IMR-90 (cell line): ENCODE data around the gene CCNL2. TPM values are rescaled to one million over a fixed set of nuclear protein-coding genes. Genes with fewer than 3 reads are reported as not detected.
A peak's percentile ranks its signal among the peaks of the same experiment; 100 is the strongest.

Source experiments
- BHLHE40 ChIP-seq: fragments of 150-350 bp; IDR thresholded peaks from 2 replicates; pipeline ENCODE4 v1.6.1; 2016; ENCODE audit warnings: mild to moderate bottlenecking, low read depth, low read length
- POLR2A ChIP-seq: IDR thresholded peaks from 2 replicates; pipeline ENCODE4 v1.6.1; 2012; ENCODE audit warnings: mild to moderate bottlenecking, low read depth, low read length
- polyA plus RNA-seq, 3 experiments: library from polyadenylated mRNA; depleted of rRNA; stranded (reverse); fragments of >200 nt; gene quantifications; 2 replicates each; pipeline ENCODE4 v1.2.3, GENCODE V29; 2012; ENCODE audit warnings: low replicate concordance in 1 of 3
- total RNA-seq: library from RNA; depleted of rRNA; stranded (reverse); fragments of >200 nt; gene quantifications from 2 replicates; pipeline ENCODE4 v1.2.3, GENCODE V29; 2012
- TF ChIP-seq, protein P1 (sequence below): fragments of 150-350 bp; IDR thresholded peaks from 2 replicates; pipeline ENCODE4 v1.6.1; 2016; ENCODE audit warnings: low read depth, mild to moderate bottlenecking, low read length, moderate library complexity, borderline replicate concordance

The CCNL2 gene
- total and polyA plus RNA-seq, 2 of the 4 experiments (the other 2 are of a cell fraction), result 53.9 to 239 TPM

DNA sequence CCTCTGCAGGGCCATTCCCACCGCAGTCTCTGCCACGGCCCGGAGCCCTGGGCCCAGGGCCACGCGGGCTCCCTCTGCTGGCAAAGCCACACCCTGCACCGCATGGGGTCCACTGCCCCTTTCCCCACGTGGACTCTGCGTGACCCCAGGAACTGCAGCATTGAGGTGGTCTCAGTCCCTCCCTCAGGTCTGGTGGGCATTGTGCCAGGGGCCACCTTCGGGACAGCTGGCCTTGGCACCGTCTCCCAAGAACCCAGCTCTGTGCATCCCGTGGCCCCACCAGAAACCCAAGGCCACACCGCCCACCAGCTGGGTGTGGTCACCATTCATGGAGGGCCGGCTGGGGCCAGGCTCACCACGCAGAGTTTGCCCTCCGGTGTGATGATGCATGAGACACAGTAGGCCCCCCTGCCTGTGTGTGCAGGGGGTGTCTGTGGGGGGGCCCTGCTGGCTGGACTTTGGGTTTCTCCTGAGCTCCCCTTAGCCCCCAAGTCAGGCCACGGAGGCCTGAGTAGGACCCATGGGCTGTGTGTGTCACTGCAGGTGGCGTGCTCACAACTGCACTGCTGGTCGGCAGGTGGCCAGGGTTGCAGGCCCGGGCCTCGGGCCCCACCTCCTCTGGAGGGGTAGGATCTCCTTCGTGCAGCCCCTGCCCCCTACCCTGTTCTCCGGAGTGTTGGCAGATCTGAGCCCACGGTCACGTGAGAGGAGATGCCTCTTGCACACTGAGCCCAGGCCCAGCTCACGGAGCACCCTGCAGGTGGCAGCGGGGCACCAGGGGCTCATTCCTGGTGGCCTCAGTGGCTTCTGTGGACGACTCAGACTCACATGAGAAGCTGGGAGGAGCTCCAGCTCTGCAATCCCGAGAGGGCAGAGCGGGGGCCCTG, 42.1 kb upstream of the CCNL2 start (continued):
- TF ChIP-seq, protein P1, sequence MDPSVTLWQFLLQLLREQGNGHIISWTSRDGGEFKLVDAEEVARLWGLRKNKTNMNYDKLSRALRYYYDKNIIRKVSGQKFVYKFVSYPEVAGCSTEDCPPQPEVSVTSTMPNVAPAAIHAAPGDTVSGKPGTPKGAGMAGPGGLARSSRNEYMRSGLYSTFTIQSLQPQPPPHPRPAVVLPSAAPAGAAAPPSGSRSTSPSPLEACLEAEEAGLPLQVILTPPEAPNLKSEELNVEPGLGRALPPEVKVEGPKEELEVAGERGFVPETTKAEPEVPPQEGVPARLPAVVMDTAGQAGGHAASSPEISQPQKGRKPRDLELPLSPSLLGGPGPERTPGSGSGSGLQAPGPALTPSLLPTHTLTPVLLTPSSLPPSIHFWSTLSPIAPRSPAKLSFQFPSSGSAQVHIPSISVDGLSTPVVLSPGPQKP, result no peak
- TF ChIP-seq POLR2A (0 out of 2 replicates have a peak, but pooled peaks have one; percentile 19), BHLHE40 (no peak)
